Thyroid gland (tissue), 4 donors: ENCODE measurements around the gene GRM4.

ENCODE experiments used
- POLR2A ChIP-seq, 2 donors: fragments of 450-650 bp; IDR thresholded peaks; one replicate each; pipeline ENCODE4 v1.6.1; 2017; ENCODE audit warnings: antibody characterized with exemption in 2 of 2, mild to moderate bottlenecking in 2 of 2, moderate library complexity in 1 of 2
- TF ChIP-seq, protein P1 (sequence below), 6 experiments: fragments of 200-600 bp in 3 of 6; fragments of 450-650 bp in 3 of 6; sonication (generic) in 3 of 6; IDR thresholded peaks; one replicate each; pipeline ENCODE4 v1.5.1; 2016 to 2019; ENCODE audit warnings: antibody characterized with exemption in 6 of 6, mild to moderate bottlenecking in 2 of 6, inconsistent platforms in 1 of 6, moderate library complexity in 1 of 6

DNA sequence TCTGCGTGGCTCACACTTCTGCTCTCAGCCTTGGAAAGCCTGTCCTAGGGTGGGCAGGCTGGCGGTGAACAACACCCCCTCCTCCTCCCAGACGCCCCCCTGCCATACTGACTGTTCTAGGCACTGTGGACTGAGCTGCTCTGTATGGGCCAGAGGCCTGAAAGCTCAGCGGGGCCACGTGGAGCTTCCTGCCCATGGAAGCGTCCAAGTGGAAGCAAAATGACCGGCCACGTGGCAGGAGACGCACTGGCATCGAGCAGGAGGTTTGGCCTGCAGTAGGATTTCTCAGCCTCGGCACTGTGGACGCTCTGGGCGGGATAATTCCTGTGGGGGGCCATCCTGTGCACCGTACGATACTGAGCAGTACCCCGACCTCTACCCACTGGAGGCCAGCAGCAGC, 88.7 kb downstream of the GRM4 start:
- TF ChIP-seq POLR2A (IDR thresholded peaks at IDR 0.05) = no peak
- TF ChIP-seq, protein P1, sequence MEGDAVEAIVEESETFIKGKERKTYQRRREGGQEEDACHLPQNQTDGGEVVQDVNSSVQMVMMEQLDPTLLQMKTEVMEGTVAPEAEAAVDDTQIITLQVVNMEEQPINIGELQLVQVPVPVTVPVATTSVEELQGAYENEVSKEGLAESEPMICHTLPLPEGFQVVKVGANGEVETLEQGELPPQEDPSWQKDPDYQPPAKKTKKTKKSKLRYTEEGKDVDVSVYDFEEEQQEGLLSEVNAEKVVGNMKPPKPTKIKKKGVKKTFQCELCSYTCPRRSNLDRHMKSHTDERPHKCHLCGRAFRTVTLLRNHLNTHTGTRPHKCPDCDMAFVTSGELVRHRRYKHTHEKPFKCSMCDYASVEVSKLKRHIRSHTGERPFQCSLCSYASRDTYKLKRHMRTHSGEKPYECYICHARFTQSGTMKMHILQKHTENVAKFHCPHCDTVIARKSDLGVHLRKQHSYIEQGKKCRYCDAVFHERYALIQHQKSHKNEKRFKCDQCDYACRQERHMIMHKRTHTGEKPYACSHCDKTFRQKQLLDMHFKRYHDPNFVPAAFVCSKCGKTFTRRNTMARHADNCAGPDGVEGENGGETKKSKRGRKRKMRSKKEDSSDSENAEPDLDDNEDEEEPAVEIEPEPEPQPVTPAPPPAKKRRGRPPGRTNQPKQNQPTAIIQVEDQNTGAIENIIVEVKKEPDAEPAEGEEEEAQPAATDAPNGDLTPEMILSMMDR (IDR thresholded peaks at IDR 0.05) = no peak
